Neural cell (in vitro differentiated cells): ENCODE data around the gene OR1K1.

Experiments
- EP300 ChIP-seq: fragments of 450-650 bp; conservative IDR thresholded peaks from 2 replicates; pipeline ENCODE4 v1.6.1; 2014; ENCODE audit warnings: antibody characterized with exemption, mild to moderate bottlenecking, moderate library complexity; ENCODE audit not compliant: poor library complexity, severe bottlenecking
- POLR2AphosphoS5 ChIP-seq: IDR thresholded peaks from 2 replicates; pipeline ENCODE4 v1.6.1; 2012
- RAD21 ChIP-seq: fragments of 450-650 bp; conservative IDR thresholded peaks from 2 replicates; pipeline ENCODE4 v1.6.1; 2014; ENCODE audit warnings: antibody characterized with exemption, mild to moderate bottlenecking, moderate library complexity
- TF ChIP-seq, protein P1 (sequence below): fragments of 450-650 bp; IDR thresholded peaks from 2 replicates; pipeline ENCODE4 v1.5.1; 2014; ENCODE audit warnings: antibody characterized with exemption, mild to moderate bottlenecking, moderate library complexity; ENCODE audit not compliant: poor library complexity, severe bottlenecking

DNA sequence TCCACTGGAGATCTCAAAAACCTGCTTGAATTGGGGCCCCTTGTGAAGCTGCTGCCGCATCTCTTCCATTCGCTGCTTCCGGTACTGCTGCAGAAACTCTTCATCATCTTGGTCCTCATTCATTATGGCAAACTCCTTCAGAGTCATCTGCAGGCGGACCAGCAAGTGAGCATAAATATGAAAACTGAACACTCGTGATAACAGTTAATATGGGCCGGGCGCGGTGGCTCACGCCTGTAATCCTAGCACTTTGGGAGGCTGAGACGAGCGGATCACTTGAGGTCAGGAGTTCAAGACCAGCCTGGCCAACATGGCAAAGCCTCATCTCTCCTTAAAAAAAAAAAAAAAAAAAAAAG lies 20.5 kb downstream of the OR1K1 start:
- TF ChIP-seq POLR2AphosphoS5 (no peak), EP300 (no peak), RAD21 (no peak)
- TF ChIP-seq, protein P1, sequence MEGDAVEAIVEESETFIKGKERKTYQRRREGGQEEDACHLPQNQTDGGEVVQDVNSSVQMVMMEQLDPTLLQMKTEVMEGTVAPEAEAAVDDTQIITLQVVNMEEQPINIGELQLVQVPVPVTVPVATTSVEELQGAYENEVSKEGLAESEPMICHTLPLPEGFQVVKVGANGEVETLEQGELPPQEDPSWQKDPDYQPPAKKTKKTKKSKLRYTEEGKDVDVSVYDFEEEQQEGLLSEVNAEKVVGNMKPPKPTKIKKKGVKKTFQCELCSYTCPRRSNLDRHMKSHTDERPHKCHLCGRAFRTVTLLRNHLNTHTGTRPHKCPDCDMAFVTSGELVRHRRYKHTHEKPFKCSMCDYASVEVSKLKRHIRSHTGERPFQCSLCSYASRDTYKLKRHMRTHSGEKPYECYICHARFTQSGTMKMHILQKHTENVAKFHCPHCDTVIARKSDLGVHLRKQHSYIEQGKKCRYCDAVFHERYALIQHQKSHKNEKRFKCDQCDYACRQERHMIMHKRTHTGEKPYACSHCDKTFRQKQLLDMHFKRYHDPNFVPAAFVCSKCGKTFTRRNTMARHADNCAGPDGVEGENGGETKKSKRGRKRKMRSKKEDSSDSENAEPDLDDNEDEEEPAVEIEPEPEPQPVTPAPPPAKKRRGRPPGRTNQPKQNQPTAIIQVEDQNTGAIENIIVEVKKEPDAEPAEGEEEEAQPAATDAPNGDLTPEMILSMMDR, result no peak
